ENCODE data around the gene CLEC18C.
"Not testable (repeated sequence)": the region's sequence is repeated elsewhere in the genome, so short reads cannot be mapped to it uniquely, and the experiment has no call there.

- not testable (repeated sequence) for TF ChIP-seq POLR2A, CTCF (IDR thresholded peaks at IDR 0.05)
Observed at GRCh38 chr16:70127706-70128105, 45.9 kb upstream of the CLEC18C start.

Measured in upper lobe of left lung (tissue), 4 donors.